GM19043 (cell line): ENCODE measurements around the gene LEF1.
A peak's percentile ranks its signal among the peaks of the same experiment; 100 is the strongest.

Source experiments
- ATAC-seq: cut with Tn5 transposase; IDR thresholded peaks from one replicate; pipeline ENCODE4 v1.9.1; 2021; ENCODE audit warnings: low read depth; ENCODE audit not compliant: unreplicated experiment

LEF1 gene

DNA sequence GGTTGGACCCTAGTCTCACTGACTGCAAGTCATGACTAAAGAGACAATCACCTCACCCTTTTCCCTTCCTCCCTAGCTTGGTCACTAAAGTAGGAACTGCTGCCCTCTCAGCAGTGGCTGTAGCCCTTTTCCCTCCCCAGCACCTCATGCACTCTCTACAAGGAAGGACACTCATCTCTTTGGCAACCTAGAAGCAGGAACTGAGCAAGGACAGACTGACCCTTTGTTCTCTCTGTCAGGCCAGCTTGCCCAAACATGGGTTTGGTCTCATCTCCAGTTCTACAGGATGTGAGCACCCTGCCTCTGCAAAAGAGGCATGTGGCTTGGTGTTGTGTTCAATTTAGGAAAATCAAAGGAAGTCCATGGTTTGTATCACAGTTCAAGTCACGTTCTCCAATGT, 15.8 kb downstream of the LEF1 start:
- no peak for ATAC-seq

DNA sequence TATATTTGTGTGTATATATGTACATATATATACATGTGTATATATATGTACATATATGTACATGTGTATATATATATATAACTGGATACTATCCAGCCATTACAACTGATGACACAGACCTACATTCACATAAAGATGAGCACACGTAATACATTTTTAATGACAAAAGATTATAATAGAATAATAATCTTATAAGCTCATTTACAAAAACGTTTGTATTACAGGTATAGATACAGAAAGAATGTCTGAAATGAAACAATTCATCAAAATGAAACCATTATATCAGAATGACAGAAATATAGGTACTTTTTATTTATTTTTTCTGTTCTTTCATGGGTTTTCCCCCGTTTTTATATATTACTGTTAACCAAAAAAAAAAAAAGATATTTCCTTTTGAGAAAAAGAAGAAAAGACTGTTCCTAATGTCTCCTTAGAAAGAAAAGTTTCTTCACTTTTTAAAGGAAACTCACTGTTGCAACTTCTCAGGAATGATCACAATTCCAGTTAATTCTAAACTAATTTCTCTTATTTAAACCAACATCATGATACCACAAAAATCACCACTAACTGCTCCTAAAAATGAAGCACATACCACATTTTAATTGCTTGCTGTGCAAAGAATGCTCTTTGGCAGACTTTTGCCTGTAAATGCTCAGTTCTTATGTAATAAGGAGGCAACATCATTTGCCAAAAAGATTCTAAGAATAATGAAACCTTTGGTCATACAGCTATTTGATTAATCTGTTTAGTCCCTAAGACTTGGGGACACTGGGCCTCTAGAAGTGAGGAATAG, 18.9 kb downstream of the LEF1 start:
- no peak for ATAC-seq

DNA sequence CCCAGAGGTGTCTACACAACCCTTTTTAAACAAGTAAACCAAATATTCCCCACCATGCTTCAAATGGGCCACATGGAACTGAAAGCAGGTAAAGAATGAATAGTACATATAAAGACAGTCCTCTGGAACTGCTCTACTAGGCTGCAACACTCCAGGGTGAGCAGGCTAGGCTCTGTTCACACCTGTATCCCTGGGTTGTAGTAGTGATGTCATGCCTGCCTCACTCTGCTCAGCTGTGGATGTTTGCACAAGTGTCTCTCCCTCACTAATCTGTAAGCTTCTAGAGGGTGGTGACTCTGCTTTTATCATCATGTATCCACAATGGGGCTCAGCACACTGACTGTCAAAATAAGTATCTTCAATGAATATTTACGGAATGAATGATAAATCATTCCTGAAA, 20.4 kb downstream of the LEF1 start:
- ATAC-seq, result no peak

DNA sequence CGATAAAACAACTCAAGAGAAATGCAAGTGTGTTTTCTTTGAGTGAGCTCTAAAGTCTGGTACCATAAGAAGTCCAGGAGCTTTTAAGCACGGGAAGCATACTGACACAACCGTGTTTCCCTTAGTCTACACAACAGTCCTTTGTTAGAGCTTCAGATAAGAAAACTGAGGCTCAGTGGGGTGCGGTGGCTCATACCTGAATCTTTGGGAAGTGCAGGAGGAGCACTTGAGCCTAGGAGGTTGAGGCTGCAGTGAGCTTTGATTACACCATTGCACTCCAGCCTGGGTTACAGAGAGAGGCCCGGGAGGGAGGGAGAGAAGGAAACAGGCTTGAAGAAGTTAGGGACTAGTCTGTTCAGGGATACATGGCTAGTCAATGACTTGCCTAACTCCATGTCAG, 21.9 kb downstream of the LEF1 start:
- no peak for ATAC-seq

DNA sequence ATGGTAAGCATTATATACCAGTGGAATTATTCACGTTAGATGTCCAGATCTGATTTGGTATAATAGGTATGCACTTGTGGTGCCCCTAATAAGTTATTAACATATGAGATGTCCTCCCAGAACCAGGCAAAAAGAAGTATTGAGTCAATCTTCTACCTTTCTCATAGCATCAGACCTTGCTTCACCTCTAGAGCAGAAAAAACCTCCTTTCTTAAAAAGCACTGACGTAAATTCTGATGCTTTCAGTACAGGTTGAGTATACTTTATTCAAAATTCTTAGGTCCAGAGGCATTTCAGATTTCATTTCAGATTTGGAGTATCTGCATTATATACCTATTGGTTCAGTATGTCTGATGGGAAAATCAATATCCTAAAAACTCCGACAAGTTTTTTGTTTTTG, 22.4 kb downstream of the LEF1 start:
- ATAC-seq, result no peak

DNA sequence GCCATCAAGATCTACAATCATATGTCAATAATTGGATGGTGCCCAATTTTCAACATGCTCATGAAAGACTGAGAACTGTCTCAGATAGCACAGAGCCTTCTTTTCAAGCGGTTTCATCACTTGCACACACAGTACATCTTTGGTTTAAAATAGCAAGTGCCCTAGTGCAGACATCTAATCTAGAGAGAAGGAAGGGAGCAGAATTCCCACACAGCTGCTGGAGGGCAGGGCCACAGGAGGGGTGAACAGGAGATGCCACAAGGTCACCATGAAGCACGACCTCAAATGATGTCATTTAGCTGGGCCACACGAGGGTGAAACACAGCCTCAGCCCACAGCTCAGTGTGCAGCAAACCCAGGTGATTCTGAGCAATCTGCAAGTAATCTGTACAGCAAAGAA, 24.3 kb downstream of the LEF1 start:
- ATAC-seq, result no peak

DNA sequence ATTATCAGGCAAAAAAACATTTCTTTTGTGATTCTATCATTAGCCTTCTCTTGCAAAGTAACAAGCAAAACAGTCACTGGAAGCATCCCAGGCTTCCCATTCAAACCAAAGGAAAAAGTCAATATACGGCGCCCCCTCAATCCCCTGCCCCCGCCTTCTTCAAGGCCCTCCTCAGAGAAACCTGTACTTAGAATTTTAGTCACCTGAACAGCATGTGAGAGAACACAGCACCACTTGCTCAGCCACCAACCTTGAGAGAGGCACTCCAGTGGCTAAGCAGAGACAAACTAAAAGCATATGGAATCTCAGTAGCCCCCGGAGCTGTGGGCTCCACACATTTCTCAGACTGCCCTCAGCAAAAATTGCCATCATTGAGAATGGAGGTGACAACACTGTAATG, 25.2 kb downstream of the LEF1 start:
- ATAC-seq, result no peak

DNA sequence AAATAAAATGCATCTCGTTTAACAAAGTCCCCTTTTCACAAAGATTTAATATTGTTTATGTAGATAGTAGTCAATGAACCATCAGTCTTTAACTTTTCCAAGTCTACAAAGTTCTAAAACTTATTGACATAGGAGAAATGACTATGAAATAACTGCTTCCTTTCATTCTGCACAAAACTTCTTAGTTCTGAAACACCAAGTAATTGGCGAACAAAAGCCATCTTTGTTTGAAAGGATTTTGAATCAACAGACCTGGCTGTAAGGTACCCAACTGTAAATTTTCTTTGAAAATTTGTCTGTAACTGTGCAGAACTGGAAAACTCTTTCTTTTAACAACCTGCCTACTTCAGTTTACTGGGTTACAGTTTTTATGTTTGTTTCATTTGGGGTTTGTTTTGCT, 25.9 kb downstream of the LEF1 start:
- ATAC-seq, result no peak

DNA sequence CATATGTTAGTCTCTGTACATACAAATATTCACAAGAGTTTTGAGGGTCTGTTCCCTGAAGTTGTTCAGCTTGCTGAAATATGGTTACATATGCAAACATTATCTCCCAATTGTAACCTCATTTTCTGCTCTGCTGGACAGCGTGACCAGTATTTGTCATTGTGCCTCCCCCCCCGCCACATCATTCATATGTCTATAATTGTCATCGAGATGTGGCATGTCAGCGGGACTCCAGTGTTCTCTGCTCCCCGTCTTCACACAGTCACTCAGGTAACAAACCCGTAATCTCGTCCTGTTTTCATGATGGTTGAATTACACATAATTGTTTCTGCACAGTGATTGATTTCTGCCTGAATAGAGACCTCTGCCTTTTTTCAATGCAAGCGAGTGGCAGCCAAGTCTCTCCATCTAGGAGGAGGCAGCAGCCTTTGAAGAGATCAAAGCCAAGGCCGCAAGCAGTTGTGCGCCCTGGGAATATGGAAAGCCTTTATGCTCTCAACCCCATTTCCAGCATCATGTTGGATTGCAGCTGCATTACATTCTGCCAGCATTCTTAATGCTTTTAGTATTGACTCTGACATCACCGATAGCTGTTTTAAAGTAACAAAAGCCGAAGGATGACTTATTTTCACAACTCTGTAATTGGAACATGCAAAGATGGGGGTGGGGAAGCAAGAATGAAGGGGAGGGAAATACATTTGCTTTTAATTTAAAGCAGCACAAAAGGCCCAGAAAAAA, 27.4 kb downstream of the LEF1 start:
- ATAC-seq, result no peak

DNA sequence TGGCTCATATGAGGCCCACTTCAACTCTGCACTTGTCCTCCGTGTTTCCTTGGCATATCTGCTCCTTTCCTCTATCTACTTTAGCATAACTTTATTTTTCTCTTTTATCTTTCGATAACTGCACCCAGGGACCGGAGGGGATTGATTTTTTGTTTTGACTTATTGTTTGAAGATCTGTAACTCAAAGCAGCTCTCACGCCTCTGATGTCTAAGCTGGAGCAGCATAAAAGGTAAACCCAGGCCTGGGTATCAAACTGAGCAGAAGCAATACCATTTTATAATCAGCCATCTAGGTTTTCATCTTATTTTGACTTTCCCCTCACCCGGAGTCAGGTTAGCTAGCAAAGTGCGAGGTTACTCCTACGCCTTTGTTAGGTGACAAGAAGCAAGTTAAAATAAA, 28.4 kb downstream of the LEF1 start:
- no peak for ATAC-seq

DNA sequence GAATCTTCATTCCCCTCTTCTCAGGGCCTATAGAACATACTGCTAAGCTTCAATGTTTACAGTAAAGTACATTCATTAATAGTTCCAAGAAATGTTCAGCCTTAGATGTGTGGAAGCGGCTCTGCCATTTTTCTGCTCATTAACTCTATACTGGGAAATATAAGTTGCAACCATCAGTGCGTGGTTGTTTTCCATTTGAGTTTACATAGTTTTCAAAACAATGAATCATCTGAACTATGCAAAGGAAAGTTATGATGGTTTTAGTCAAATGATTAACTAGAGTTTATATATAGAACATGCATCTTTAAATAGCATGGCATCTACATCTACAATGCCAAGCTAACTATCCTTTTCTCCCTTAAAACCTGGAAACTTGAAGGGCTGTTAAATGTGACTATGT, 29.6 kb downstream of the LEF1 start:
- ATAC-seq, result peak; percentile 47

DNA sequence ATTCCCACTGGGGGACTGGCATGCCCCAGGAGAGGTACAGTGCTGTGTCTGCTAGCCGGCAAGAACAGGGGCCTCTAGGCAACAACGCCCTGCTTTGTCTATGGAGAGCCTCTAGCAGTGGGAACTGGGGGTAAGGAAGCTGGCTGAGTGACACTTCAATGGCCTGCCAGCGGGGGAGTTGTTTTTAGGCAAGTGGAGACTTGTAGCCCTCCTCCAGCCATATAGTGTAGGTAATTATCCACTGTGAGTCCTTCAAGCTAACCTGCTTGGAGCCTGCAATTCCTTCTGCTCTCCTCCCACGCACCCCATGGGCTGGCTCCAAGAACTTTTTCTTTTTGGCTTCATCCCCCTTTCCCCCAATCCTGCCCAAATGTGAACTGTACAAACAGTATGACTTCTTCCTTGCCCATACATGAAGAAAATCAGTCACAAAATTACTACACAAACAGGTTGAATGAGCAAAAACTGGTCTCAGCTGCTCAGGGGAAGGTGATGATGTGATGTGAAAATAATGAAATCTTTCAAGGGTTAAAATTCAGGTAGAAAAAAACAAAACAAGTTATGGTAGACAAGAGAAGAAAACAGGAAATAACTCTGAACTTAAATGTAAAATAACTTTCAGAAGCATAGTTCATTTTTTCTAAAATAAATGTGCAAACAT, 33.1 kb downstream of the LEF1 start:
- ATAC-seq, result no peak

DNA sequence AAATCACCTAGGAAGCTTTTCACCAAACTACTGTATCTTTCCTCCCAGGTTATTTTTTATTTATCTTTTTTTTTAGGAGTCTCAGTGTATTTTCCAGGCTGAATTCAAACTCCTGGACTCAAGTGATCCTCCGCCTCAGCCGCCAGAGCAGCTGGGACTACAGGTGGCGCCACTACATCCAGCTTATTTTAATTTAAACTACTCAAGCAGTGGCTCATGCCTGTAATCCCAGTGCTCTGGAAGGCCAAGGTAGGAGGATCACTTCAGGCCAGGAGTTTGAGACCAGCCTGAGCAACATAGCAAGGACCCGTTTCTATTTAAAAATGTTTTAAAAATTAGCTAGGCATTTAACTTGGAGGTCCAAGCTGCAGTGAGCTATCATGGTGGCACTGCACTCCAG, 37.8 kb downstream of the LEF1 start:
- no peak for ATAC-seq

DNA sequence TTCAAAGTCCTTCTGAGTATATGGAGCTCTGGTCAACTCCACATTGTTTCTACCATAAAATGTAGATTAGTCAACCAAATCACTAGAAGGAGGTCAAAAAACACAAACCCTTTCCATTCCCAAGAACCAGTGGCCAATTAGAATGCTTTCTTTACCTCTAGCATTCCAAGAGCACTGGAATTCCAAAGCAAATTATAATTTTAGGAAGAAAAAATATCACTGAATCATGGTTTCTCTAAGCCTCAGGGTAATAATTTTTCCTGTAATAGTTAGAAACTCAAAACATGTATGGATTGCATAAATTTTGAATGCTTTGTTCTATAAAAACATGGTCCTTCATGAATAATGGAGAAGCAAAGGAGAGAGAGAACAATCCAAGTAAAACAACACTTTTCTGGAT, 39.5 kb downstream of the LEF1 start:
- ATAC-seq, result no peak

DNA sequence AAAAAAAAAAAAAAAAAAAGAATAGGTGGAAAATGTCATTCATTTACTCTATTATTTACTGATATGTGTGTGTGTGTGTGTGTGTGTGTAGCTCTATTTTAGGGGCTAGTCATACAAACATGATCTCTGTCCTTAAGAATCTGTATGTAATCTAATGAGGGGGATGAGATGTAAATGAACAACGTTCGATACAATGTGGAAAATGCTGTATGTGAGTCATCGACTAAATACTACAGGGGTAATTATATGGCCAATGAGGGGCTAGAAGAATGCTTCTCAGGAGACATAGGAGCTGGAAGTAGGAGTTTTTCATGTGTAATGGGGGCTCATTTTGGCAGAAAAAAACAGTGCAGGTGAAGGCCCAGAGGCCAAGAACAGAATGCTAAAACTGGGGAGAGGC, 41.9 kb downstream of the LEF1 start:
- ATAC-seq, result no peak

DNA sequence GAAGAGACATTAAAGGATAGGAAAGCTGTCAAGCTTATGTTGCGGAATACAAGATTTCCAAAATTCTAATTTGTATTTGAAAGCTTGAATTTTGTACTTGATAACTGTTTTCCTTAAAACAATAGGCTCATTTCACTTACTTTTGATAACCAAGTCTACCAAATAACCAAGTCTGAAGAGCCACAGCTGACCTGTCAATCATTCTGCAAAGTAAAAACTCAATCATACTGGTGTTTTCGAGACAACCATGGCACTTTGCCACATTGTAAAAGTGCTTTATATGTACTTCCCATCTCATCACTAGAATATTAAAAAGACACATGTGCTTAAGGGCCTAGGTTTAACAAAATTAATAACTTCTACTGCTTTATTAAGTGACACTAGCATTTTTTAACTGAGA, 47.9 kb downstream of the LEF1 start:
- ATAC-seq, result no peak

DNA sequence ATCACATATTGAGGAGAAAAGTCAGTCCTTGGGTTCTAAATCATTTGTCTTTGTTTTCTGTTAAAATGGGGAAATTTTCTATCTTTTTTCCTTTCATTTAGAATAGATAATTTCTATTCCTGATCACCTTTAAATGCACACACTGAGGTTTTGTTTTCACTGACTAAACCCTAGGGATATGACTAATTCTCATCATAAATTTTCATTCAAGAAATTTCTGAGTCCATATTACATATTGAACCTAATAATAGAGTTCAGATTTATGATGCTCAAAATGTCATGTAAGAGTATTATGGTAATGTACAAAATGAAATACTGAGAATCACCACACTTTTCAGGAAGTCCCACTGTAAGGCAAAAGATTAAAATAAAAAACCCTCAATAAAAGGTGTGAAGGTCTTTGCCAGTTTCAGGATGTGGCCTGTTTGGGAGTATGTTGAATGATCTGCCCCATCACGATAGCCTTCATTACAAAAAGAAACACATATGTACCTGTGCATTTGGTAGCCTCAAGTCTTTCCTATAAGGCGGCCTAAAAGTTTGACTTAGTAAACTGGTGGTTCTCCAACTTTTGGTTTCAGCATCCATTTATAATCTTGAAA, 49.4 kb downstream of the LEF1 start:
- ATAC-seq, result no peak

DNA sequence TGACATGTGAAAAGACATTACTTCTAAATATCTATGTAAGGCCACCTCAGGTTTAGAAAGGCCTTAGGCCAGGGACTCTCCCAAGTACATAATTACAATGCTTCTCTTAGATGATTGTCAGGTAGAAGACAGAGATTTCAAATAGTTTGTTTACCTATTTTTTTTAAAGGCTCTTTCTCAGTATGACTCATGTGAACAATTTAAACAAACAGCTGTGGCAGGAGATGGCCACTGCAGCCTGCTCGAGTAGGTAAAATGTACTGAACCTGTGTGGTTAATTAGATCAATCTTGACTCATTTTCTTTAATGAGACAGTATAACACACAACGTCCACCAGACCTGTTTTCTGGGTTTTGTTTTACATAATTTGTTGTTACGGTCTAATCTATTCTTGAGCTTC, 50.2 kb downstream of the LEF1 start:
- peak; percentile 86 for ATAC-seq

DNA sequence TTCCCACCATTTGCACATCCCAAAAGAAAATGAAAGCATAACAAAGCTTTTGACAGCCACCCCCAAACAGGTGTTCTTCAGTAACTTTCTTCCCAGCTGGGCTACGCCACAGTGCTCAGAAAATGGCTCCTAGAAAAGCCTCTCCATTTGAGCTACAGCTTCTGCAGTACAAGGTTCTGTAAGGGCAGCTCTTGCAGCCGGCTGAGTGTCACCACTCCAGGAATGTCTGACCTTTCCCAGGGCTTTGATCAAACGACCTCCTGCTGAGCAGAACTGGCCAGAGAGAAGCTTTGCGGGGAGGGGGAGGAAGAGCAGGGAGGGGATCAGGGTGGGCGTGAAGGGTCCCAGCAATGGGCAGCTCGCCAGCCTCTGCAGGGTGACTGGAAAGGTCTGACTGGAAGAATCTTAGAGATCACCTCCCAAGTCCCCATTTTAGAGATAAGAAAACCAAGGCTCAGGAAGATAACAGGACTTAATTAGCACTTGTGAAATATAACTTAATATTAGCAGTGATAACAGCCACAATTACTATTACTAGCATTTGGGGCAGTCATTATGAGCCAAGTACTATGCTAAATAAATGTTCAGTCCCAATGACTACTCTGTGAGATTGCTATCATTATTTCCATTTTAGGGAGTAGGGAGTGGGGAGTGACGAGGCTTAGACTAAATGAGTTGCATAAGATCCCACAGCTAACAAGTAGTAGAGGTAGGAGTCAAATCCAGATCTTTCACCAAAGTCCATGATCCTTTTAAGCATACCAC, 51.1 kb downstream of the LEF1 start:
- ATAC-seq, result no peak

DNA sequence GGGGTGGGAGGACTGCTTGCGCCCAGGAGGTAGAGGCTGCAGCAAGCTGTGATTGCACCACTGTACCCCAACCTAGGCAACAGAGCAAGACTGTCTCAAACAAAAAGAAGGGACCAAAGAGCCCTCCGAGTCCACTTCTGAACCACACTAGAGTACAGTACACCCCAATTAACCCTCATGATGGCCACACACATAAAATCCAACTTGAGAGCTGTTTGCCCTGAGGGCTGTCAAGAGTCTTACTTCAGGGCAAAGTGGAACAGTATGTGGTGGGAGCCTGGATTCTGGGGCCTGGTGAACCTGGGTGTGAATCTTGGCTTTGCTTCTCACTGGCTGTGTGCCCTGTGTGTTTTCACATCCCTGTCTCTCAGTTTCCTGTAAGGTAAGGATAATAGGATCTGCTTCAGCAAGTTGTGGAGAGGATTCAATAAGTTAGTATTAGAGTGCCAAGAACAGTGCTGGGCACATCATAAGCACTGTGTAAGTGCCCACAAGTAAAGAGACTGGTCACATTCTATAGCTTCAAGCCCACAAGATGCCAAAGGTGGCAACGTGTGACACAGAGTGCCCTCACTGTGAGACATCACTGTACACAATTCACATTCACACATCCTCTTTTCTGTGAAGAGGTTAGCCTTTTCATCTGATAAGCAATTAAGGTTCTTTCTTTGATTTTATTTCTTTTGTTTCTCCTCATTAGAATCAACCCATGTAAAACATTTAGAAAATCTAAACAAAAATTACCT, 52.1 kb downstream of the LEF1 start:
- peak; percentile 19 for ATAC-seq
